IMR-90 (cell line): ENCODE results near the gene IRF5.

Experiments used
- CEBPB ChIP-seq: IDR thresholded peaks from 2 replicates; pipeline ENCODE4 v1.6.1; 2012; ENCODE audit warnings: low read depth, low read length, improper control_type of control experiment
- CHD1 ChIP-seq: IDR thresholded peaks from 2 replicates; pipeline ENCODE4 v1.6.1; 2012; ENCODE audit warnings: low read depth, low read length, improper control_type of control experiment
- CTCF ChIP-seq: conservative IDR thresholded peaks from 2 replicates; pipeline ENCODE4 v1.5.1; 2012; ENCODE audit warnings: mild to moderate bottlenecking, low read depth, low read length, improper control_type of control experiment
- MAFK ChIP-seq: IDR thresholded peaks from 2 replicates; pipeline ENCODE4 v1.6.1; 2012; ENCODE audit warnings: low read depth, low read length, improper control_type of control experiment
- MAZ ChIP-seq: IDR thresholded peaks from 2 replicates; pipeline ENCODE4 v1.6.1; 2012; ENCODE audit warnings: low read depth, mild to moderate bottlenecking, low read length, improper control_type of control experiment, moderate library complexity, borderline replicate concordance
- MXI1 ChIP-seq: IDR thresholded peaks from 2 replicates; pipeline ENCODE4 v1.6.1; 2012; ENCODE audit warnings: low read depth, mild to moderate bottlenecking, low read length, moderate library complexity, borderline replicate concordance
- POLR2A ChIP-seq: IDR thresholded peaks from 2 replicates; pipeline ENCODE4 v1.6.1; 2012; ENCODE audit warnings: mild to moderate bottlenecking, low read depth, low read length
- RAD21 ChIP-seq: IDR thresholded peaks from 2 replicates; pipeline ENCODE4 v1.6.1; 2012; ENCODE audit warnings: low read length, improper control_type of control experiment
- RFX5 ChIP-seq: IDR thresholded peaks from 2 replicates; pipeline ENCODE4 v1.8.0; 2012; ENCODE audit warnings: low read depth, mild to moderate bottlenecking, low read length, moderate library complexity
- TF ChIP-seq, protein P1 (sequence below): fragments of 150-350 bp; IDR thresholded peaks from 2 replicates; pipeline ENCODE4 v1.6.1; 2017; ENCODE audit warnings: mild to moderate bottlenecking, antibody characterized with exemption, low read length, low read depth

GRCh38 chr7:128941946-128942526 is 4.3 kb downstream of the IRF5 start:
- TF ChIP-seq CTCF (no peak), CHD1 (no peak), RAD21 (no peak), POLR2A (no peak), CEBPB (no peak), MXI1 (no peak), RFX5 (no peak), MAZ (no peak), MAFK (no peak)
- TF ChIP-seq, protein P1, sequence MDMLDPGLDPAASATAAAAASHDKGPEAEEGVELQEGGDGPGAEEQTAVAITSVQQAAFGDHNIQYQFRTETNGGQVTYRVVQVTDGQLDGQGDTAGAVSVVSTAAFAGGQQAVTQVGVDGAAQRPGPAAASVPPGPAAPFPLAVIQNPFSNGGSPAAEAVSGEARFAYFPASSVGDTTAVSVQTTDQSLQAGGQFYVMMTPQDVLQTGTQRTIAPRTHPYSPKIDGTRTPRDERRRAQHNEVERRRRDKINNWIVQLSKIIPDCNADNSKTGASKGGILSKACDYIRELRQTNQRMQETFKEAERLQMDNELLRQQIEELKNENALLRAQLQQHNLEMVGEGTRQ = no peak
